PC-3 (cell line): Measurements from ENCODE around the gene OVAAL.
"Not testable (repeated sequence)": the region's sequence is repeated elsewhere in the genome, so short reads cannot be mapped to it uniquely, and the experiment has no call there.

ENCODE experiments used
- CTCF ChIP-seq: fragments of 300-600 bp; sonication (generic); conservative IDR thresholded peaks from 2 replicates; pipeline ENCODE4 v1.5.1; 2017; ENCODE audit warnings: antibody characterized with exemption, low read depth, mild to moderate bottlenecking, low read length
- EZH2 ChIP-seq: fragments of 300-600 bp; sonication (generic); IDR thresholded peaks from one replicate; pipeline ENCODE4 v1.6.1; 2017; ENCODE audit warnings: antibody characterized with exemption, mild to moderate bottlenecking, low read length; ENCODE audit not compliant: unreplicated experiment

GRCh38 chr1:180549770-180550169, 9.0 kb upstream of the OVAAL start:
- TF ChIP-seq CTCF, EZH2: not testable (repeated sequence)
